Right lobe of liver (tissue), 4 donors: ENCODE results near the gene CCDC182.

ENCODE experiments used
- POLR2A ChIP-seq: fragments of 450-650 bp; IDR thresholded peaks from one replicate; pipeline ENCODE4 v1.6.1; 2017; ENCODE audit warnings: antibody characterized with exemption, mild to moderate bottlenecking
- TF ChIP-seq, protein P1 (sequence below), 4 donors: fragments of 200-600 bp in 3 of 4; fragments of 450-650 bp in 1 of 4; IDR thresholded peaks; one replicate each; pipeline versions ENCODE4 v1.5.1 to v1.8.0; 2016 to 2022; ENCODE audit warnings: antibody characterized with exemption in 4 of 4, mild to moderate bottlenecking in 2 of 4
- donor health status: DM: no; HTN: no; CAD: no.
- donor health status: DM: no; HTN: no; CAD: no.
- donor health status: DM: no; HTN: yes; CAD: no.

DNA sequence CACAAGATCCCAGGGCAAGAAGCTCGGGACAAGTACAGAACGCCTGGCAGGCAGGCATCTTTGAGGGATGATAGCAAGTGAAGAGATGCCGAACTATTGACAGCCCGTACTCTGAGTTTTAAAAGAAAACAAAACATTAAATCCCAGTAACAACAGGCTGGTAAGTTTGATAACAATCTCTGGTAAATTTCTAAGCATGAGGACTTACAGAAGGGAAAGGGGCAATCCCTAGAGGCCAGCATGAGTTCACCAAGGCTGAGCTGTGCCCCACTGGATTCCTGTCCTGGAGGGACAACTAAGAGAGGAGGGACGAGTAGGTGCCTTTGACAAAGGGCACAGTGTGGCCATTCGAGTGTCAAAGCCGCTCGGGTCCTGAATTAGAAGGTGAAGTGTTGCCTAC is 26.2 kb downstream of the CCDC182 start:
- TF ChIP-seq, protein P1, sequence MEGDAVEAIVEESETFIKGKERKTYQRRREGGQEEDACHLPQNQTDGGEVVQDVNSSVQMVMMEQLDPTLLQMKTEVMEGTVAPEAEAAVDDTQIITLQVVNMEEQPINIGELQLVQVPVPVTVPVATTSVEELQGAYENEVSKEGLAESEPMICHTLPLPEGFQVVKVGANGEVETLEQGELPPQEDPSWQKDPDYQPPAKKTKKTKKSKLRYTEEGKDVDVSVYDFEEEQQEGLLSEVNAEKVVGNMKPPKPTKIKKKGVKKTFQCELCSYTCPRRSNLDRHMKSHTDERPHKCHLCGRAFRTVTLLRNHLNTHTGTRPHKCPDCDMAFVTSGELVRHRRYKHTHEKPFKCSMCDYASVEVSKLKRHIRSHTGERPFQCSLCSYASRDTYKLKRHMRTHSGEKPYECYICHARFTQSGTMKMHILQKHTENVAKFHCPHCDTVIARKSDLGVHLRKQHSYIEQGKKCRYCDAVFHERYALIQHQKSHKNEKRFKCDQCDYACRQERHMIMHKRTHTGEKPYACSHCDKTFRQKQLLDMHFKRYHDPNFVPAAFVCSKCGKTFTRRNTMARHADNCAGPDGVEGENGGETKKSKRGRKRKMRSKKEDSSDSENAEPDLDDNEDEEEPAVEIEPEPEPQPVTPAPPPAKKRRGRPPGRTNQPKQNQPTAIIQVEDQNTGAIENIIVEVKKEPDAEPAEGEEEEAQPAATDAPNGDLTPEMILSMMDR (IDR thresholded peaks at IDR 0.05), result no peak
- no peak for TF ChIP-seq POLR2A
